Measurements from ENCODE around the gene ASXL2.

DNA sequence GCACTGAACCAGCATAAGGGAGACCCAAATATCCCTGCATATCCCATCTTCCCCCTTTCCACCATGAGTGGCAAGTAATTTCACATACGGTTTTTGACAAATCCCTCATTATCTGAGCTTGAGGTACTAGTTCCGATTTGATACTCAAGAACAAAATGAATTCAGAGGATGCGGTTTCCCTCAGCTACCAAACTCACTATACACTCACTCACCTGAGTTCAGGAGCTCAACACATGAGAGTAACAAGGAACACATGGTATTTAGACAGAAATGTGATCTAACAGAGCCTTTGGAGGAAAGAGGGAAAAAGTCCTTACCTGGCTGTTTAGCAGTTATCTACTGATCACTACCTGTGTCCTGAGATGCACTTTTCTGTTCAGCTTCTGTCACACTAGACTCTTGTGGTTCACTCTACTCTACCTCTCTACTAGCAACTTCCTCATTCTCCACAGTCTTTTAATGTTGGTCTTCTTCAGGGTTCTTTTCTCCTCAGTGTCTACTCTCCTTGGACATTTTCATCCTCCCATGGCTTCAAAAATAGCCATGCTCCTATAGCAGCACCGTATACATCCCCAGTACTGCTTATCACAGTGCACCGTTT is 25.1 kb downstream of the ASXL2 start:
- TF ChIP-seq ZFX (CRISPR knock-in tag; IDR thresholded peaks at IDR 0.05; ENCODE audit: low read depth), result no peak
- no peak for TF ChIP-seq ELF4 (CRISPR knock-in tag; IDR thresholded peaks at IDR 0.05; ENCODE audit: borderline replicate concordance)
- no peak for TF ChIP-seq PHF8 (CRISPR knock-in tag; IDR thresholded peaks at IDR 0.05)
- TF ChIP-seq SMAD1 (CRISPR knock-in tag; IDR thresholded peaks at IDR 0.05; ENCODE audit: borderline replicate concordance, low read depth), result no peak
